Mammary epithelial cell (primary cell): ENCODE data around the gene COMT.

Source experiments
- CTCF ChIP-seq, 2 donors: IDR thresholded peaks in 1 of 2; conservative IDR thresholded peaks in 1 of 2; 2 replicates each; pipeline ENCODE4 v1.5.1; 2011 to 2012; ENCODE audit warnings: inconsistent platforms in 2 of 2, low read length in 2 of 2, mild to moderate bottlenecking in 2 of 2, control low read depth in 1 of 2, low read depth in 1 of 2; ENCODE audit not compliant: insufficient read depth in 1 of 2; ENCODE audit errors: extremely low read depth in 1 of 2
- EZH2 ChIP-seq: IDR thresholded peaks from 2 replicates; pipeline ENCODE4 v1.6.1; 2012; ENCODE audit warnings: low read length, inconsistent platforms, borderline replicate concordance

GRCh38 chr22:19902245-19902715 is 39.3 kb upstream of the COMT start:
- TF ChIP-seq EZH2: no peak
- TF ChIP-seq CTCF (conservative IDR thresholded peaks at IDR 0.05 in 1 of 2, IDR thresholded peaks at IDR 0.05 in 1 of 2; ENCODE audit: extremely low read depth in 1 of 2, insufficient read depth in 1 of 2, low read depth in 1 of 2, low read length in 2 of 2): no peak
